ENCODE measurements around the gene HEPH.

GRCh38 chrX:66255359-66255967, 91.4 kb downstream of the HEPH start:
- TF ChIP-seq POLR2A (IDR thresholded peaks at IDR 0.05; ENCODE audit: low read depth) (no peak), CTCF (IDR thresholded peaks at IDR 0.05) (no peak), EP300 (IDR thresholded peaks at IDR 0.05) (no peak)

Data from esophagus muscularis mucosa (tissue), 4 donors.